ENCODE measurements around the gene RREB1. TPM values are rescaled to one million over a fixed set of nuclear protein-coding genes. Genes with fewer than 3 reads are reported as not detected.

Gene RREB1
- total and polyA plus RNA-seq, 2 donors = 9.2 to 13.3 TPM

- H3K36me3 ChIP-seq (ENCODE audit: control insufficient read depth in 2 of 2, insufficient read depth in 2 of 2, low read length in 1 of 2) = no peaks in the 10 kb centered on the region
- H3K9me3 ChIP-seq (ENCODE audit: control insufficient read depth in 2 of 2, insufficient read depth in 1 of 2, low read length in 1 of 2) = no peaks in the 10 kb centered on the region
- 88% methylated on average over 9 of the region's 9 CpGs for WGBS
- no peak for DNase-seq (ENCODE audit: low read depth in 6 of 9, low spot score in 9 of 9)
- no peaks in the 10 kb centered on the region for H3K27me3 ChIP-seq (ENCODE audit: control insufficient read depth in 2 of 2, insufficient read depth in 1 of 2, low read length in 1 of 2)
- peaks cover 6 to 48% of the 10 kb centered on the region in 2 donors for H3K4me1 ChIP-seq (ENCODE audit: control insufficient read depth in 2 of 2, insufficient read depth in 2 of 2, low read length in 2 of 2)
- no peak overlapping the region for H3K4me3 ChIP-seq (ENCODE audit: low read length in 2 of 2)
- H3K27ac ChIP-seq (ENCODE audit: low read depth in 1 of 2, low read length in 1 of 2) = no peak overlapping the region
Measured at GRCh38 chr6:7114744-7115458, 7.1 kb downstream of the RREB1 start.

- peaks cover 6 to 43% of the 10 kb centered on the region in 2 donors for H3K4me1 ChIP-seq (ENCODE audit: control insufficient read depth in 2 of 2, insufficient read depth in 2 of 2, low read length in 2 of 2)
- WGBS = 81% methylated on average over 15 of the region's 15 CpGs
- no peak overlapping the region for H3K4me3 ChIP-seq (ENCODE audit: low read length in 2 of 2)
- peak overlapping the region in 1 of 2 donors; percentile 19 for H3K27ac ChIP-seq (ENCODE audit: low read depth in 1 of 2, low read length in 1 of 2)
- no peaks in the 10 kb centered on the region for H3K36me3 ChIP-seq (ENCODE audit: control insufficient read depth in 2 of 2, insufficient read depth in 2 of 2, low read length in 1 of 2)
- no peaks in the 10 kb centered on the region for H3K9me3 ChIP-seq (ENCODE audit: control insufficient read depth in 2 of 2, insufficient read depth in 1 of 2, low read length in 1 of 2)
- no peak for DNase-seq (ENCODE audit: low read depth in 6 of 9, low spot score in 9 of 9)
- H3K27me3 ChIP-seq (ENCODE audit: control insufficient read depth in 2 of 2, insufficient read depth in 1 of 2, low read length in 1 of 2) = no peaks in the 10 kb centered on the region
Measured at GRCh38 chr6:7115543-7116231, 7.9 kb downstream of the RREB1 start.

GRCh38 chr6:7119272-7119801 is 11.6 kb downstream of the RREB1 start:
- H3K27ac ChIP-seq (ENCODE audit: low read depth in 1 of 2, low read length in 1 of 2) = peak overlapping the region in 1 of 2 donors; percentile 19
- 94% methylated on average over 12 of the region's 12 CpGs for WGBS
- no peaks in the 10 kb centered on the region for H3K27me3 ChIP-seq (ENCODE audit: control insufficient read depth in 2 of 2, insufficient read depth in 1 of 2, low read length in 1 of 2)
- no peak for DNase-seq (ENCODE audit: low read depth in 6 of 9, low spot score in 9 of 9)
- H3K36me3 ChIP-seq (ENCODE audit: control insufficient read depth in 2 of 2, insufficient read depth in 2 of 2, low read length in 1 of 2) = peaks cover 0 to 4% of the 10 kb centered on the region in 2 donors
- H3K4me1 ChIP-seq (ENCODE audit: control insufficient read depth in 2 of 2, insufficient read depth in 2 of 2, low read length in 2 of 2) = peaks cover 0 to 26% of the 10 kb centered on the region in 2 donors
- H3K4me3 ChIP-seq (ENCODE audit: low read length in 2 of 2) = no peak overlapping the region
- H3K9me3 ChIP-seq (ENCODE audit: control insufficient read depth in 2 of 2, insufficient read depth in 1 of 2, low read length in 1 of 2) = no peaks in the 10 kb centered on the region

- Histone ChIP-seq H3K27me3 (ENCODE audit: control insufficient read depth in 2 of 2, insufficient read depth in 1 of 2, low read length in 1 of 2) (no peaks in the 10 kb centered on the region), H3K36me3 (ENCODE audit: control insufficient read depth in 2 of 2, insufficient read depth in 2 of 2, low read length in 1 of 2) (peaks cover 7 to 8% of the 10 kb centered on the region in 2 donors), H3K27ac (ENCODE audit: low read depth in 1 of 2, low read length in 1 of 2) (no peak overlapping the region), H3K4me1 (ENCODE audit: control insufficient read depth in 2 of 2, insufficient read depth in 2 of 2, low read length in 2 of 2) (peaks cover 0 to 36% of the 10 kb centered on the region in 2 donors), H3K9me3 (ENCODE audit: control insufficient read depth in 2 of 2, insufficient read depth in 1 of 2, low read length in 1 of 2) (no peaks in the 10 kb centered on the region), H3K4me3 (ENCODE audit: low read length in 2 of 2) (no peak overlapping the region)
- 96% methylated on average over 7 of the region's 7 CpGs for WGBS
- no peak for DNase-seq (ENCODE audit: low read depth in 6 of 9, low spot score in 9 of 9)
Measured at GRCh38 chr6:7121700-7122241, 14.0 kb downstream of the RREB1 start.

GRCh38 chr6:7122684-7123083 is 14.9 kb downstream of the RREB1 start:
- no peak for DNase-seq (ENCODE audit: low read depth in 6 of 9, low spot score in 9 of 9)
- peaks cover 8 to 45% of the 10 kb centered on the region in 2 donors for H3K4me1 ChIP-seq (ENCODE audit: control insufficient read depth in 2 of 2, insufficient read depth in 2 of 2, low read length in 2 of 2)
- no peaks in the 10 kb centered on the region for H3K9me3 ChIP-seq (ENCODE audit: control insufficient read depth in 2 of 2, insufficient read depth in 1 of 2, low read length in 1 of 2)
- H3K4me3 ChIP-seq (ENCODE audit: low read length in 2 of 2) = no peak overlapping the region
- peaks cover 7 to 11% of the 10 kb centered on the region in 2 donors for H3K36me3 ChIP-seq (ENCODE audit: control insufficient read depth in 2 of 2, insufficient read depth in 2 of 2, low read length in 1 of 2)
- WGBS = 98% methylated on average over 3 of the region's 3 CpGs
- no peak overlapping the region for H3K27ac ChIP-seq (ENCODE audit: low read depth in 1 of 2, low read length in 1 of 2)
- H3K27me3 ChIP-seq (ENCODE audit: control insufficient read depth in 2 of 2, insufficient read depth in 1 of 2, low read length in 1 of 2) = no peaks in the 10 kb centered on the region

- Histone ChIP-seq H3K27ac (ENCODE audit: low read depth in 1 of 2, low read length in 1 of 2) (no peak overlapping the region), H3K27me3 (ENCODE audit: control insufficient read depth in 2 of 2, insufficient read depth in 1 of 2, low read length in 1 of 2) (no peaks in the 10 kb centered on the region), H3K4me1 (ENCODE audit: control insufficient read depth in 2 of 2, insufficient read depth in 2 of 2, low read length in 2 of 2) (peaks cover 22 to 59% of the 10 kb centered on the region in 2 donors), H3K36me3 (ENCODE audit: control insufficient read depth in 2 of 2, insufficient read depth in 2 of 2, low read length in 1 of 2) (peaks cover 7 to 11% of the 10 kb centered on the region in 2 donors), H3K9me3 (ENCODE audit: control insufficient read depth in 2 of 2, insufficient read depth in 1 of 2, low read length in 1 of 2) (no peaks in the 10 kb centered on the region), H3K4me3 (ENCODE audit: low read length in 2 of 2) (no peak overlapping the region)
- WGBS = 79% methylated on average over 4 of the region's 4 CpGs
- no peak for DNase-seq (ENCODE audit: low read depth in 6 of 9, low spot score in 9 of 9)
Measured at GRCh38 chr6:7124114-7124513, 16.4 kb downstream of the RREB1 start.

- no peaks in the 10 kb centered on the region for H3K9me3 ChIP-seq (ENCODE audit: control insufficient read depth in 2 of 2, insufficient read depth in 1 of 2, low read length in 1 of 2)
- no peak overlapping the region for H3K4me3 ChIP-seq (ENCODE audit: low read length in 2 of 2)
- DNase-seq (ENCODE audit: low read depth in 6 of 9, low spot score in 9 of 9) = no peak
- H3K36me3 ChIP-seq (ENCODE audit: control insufficient read depth in 2 of 2, insufficient read depth in 2 of 2, low read length in 1 of 2) = peaks cover 7 to 11% of the 10 kb centered on the region in 2 donors
- peaks cover 27 to 59% of the 10 kb centered on the region in 2 donors for H3K4me1 ChIP-seq (ENCODE audit: control insufficient read depth in 2 of 2, insufficient read depth in 2 of 2, low read length in 2 of 2)
- peak overlapping the region in 1 of 2 donors; percentile 28 for H3K27ac ChIP-seq (ENCODE audit: low read depth in 1 of 2, low read length in 1 of 2)
- no peaks in the 10 kb centered on the region for H3K27me3 ChIP-seq (ENCODE audit: control insufficient read depth in 2 of 2, insufficient read depth in 1 of 2, low read length in 1 of 2)
- WGBS = 92% methylated on average over 2 of the region's 2 CpGs
Measured at GRCh38 chr6:7124636-7125035, 16.9 kb downstream of the RREB1 start.

GRCh38 chr6:7125290-7125689 is 17.5 kb downstream of the RREB1 start:
- H3K4me3 ChIP-seq (ENCODE audit: low read length in 2 of 2) = no peak overlapping the region
- no peaks in the 10 kb centered on the region for H3K27me3 ChIP-seq (ENCODE audit: control insufficient read depth in 2 of 2, insufficient read depth in 1 of 2, low read length in 1 of 2)
- no peaks in the 10 kb centered on the region for H3K9me3 ChIP-seq (ENCODE audit: control insufficient read depth in 2 of 2, insufficient read depth in 1 of 2, low read length in 1 of 2)
- H3K36me3 ChIP-seq (ENCODE audit: control insufficient read depth in 2 of 2, insufficient read depth in 2 of 2, low read length in 1 of 2) = peaks cover 7 to 11% of the 10 kb centered on the region in 2 donors
- WGBS = 97% methylated on average over 1 of the region's 1 CpG
- peaks cover 34 to 63% of the 10 kb centered on the region in 2 donors for H3K4me1 ChIP-seq (ENCODE audit: control insufficient read depth in 2 of 2, insufficient read depth in 2 of 2, low read length in 2 of 2)
- H3K27ac ChIP-seq (ENCODE audit: low read depth in 1 of 2, low read length in 1 of 2) = peak overlapping the region; percentile 11 to 18
- DNase-seq (ENCODE audit: low read depth in 6 of 9, low spot score in 9 of 9) = no peak

- no peaks in the 10 kb centered on the region for H3K9me3 ChIP-seq (ENCODE audit: control insufficient read depth in 2 of 2, insufficient read depth in 1 of 2, low read length in 1 of 2)
- H3K36me3 ChIP-seq (ENCODE audit: control insufficient read depth in 2 of 2, insufficient read depth in 2 of 2, low read length in 1 of 2) = peaks cover 7 to 11% of the 10 kb centered on the region in 2 donors
- H3K27ac ChIP-seq (ENCODE audit: low read depth in 1 of 2, low read length in 1 of 2) = peak overlapping the region in 1 of 2 donors; percentile 31
- 90% methylated on average over 4 of the region's 4 CpGs for WGBS
- H3K27me3 ChIP-seq (ENCODE audit: control insufficient read depth in 2 of 2, insufficient read depth in 1 of 2, low read length in 1 of 2) = no peaks in the 10 kb centered on the region
- DNase-seq (ENCODE audit: low read depth in 6 of 9, low spot score in 9 of 9) = no peak
- no peak overlapping the region for H3K4me3 ChIP-seq (ENCODE audit: low read length in 2 of 2)
- H3K4me1 ChIP-seq (ENCODE audit: control insufficient read depth in 2 of 2, insufficient read depth in 2 of 2, low read length in 2 of 2) = peaks cover 41 to 75% of the 10 kb centered on the region in 2 donors
Measured at GRCh38 chr6:7126754-7127153, 19.0 kb downstream of the RREB1 start.
